ENCODE measurements around the gene ZDHHC14.
"Not testable (repeated sequence)": the region's sequence is repeated elsewhere in the genome, so short reads cannot be mapped to it uniquely, and the experiment has no call there.

Gene ZDHHC14

DNA sequence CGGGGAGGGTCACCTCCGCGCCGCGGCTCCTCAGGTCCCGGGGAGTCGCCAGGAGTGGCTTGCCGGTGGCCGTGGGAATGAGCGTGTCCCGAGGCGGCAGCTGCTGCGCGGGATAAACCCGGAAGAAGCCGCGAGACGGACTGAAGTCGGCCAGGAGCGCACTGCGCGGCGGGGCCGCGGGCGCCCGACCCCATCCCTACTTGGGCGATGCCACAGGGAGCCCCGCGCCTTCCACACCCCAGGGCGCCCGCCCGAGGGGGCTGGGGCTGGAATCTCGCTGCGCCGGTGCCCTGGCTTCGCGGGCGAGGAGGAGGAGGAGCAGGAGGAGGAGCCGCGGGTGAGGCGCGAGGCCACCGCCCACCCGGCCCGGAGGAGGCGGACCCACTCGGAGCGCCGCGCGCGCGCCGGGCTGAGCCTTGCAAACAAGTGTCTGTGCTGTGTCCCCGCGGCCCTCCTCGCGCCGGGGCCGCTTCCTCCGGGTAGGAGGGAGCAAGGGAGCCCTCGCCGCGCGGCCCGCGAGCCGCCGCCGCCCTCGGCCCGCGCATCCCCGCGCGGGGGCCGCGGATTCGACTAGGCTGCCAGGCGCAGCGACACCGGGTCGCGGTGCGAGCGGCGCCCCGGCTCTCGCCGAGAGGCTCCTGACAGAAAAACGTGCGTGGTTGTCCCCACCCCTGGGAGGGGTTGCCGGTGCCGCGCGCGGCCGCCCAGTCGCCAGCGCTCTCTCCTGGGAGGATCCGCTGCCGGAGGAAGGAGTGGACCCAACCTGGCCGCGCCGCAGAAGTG is at the start of gene ZDHHC14:
TSS of gene ZDHHC14 (plus strand) at position 412 of the 783 bp plus-strand sequence.
- DNase-seq (ENCODE audit: low read depth, low spot score): peak; percentile 4

GRCh38 chr6:157332813-157333212 is 48.2 kb upstream of the ZDHHC14 start:
- DNase-seq (ENCODE audit: low read depth, low spot score): no peak

- DNase-seq (ENCODE audit: low read depth, low spot score): no peak
These were observed 47.5 kb upstream of the ZDHHC14 start for GRCh38 chr6:157333537-157333936.

DNA sequence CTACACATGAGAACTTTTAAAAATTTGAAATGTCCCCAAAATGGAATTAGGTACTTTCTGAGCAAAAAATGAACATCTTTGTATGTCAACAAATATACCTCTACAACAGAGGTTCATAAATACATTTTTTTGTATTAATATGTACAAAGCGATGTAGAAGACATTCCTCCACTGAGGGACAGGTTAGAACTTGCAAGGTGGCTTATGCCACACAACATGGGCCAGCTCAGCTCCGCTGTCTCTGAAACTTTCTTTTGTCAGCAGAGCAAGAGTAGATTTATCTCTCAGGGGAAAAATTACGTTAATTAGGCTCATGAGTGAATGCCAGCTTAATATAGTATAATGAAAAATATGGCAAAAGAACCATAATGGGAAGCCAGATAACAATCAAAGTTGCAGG is 47.0 kb upstream of the ZDHHC14 start:
- DNase-seq (ENCODE audit: low read depth, low spot score): no peak

GRCh38 chr6:157335829-157336228 is 45.2 kb upstream of the ZDHHC14 start:
- no peak for DNase-seq (ENCODE audit: low read depth, low spot score)

- DNase-seq (ENCODE audit: low read depth, low spot score): not testable (repeated sequence)
These were observed 43.7 kb upstream of the ZDHHC14 start for GRCh38 chr6:157337276-157337675.

- DNase-seq (ENCODE audit: low read depth, low spot score): no peak
These were observed 43.2 kb upstream of the ZDHHC14 start for GRCh38 chr6:157337751-157338150.

- DNase-seq (ENCODE audit: low read depth, low spot score): no peak
These were observed 41.6 kb upstream of the ZDHHC14 start for GRCh38 chr6:157339432-157339831.

DNA sequence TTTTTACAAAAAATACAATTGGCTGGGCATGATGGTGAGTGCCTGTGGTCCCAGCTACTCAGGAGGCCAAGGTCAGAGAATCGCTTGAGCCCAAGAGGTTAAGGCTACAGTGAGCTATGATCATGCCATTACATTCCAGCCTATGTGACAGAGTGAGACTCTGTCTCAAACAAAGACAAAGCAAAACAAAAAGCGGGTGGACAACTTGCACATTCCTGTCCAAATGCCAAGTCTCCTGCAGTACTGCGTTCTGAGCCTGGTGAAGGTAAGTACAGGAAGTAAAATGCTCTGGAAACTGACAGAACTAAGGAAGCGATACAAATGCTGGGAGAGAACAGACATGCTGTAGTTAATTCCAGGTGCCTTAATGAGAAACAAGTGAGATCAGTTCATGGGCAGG is 37.3 kb upstream of the ZDHHC14 start:
- DNase-seq (ENCODE audit: low read depth, low spot score): no peak

DNA sequence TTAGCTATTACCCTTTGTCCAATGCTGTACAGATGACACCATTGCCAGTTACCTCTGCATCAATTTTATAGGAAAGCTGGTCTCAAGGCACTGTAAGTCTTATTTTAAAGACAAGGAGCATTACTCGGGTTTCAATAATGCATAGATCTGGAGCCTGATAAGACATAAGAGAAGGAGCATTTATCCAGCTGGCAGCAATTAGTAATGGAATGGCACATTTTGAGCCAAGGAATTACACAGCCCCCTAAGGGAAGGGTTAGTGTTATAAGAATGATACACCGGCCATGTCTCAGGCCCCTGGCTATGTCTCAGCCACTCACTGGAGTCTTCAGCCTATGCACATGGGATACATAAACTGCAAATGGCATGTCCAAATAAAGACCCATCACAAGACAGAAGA is 34.6 kb upstream of the ZDHHC14 start:
- no peak for DNase-seq (ENCODE audit: low read depth, low spot score)

DNA sequence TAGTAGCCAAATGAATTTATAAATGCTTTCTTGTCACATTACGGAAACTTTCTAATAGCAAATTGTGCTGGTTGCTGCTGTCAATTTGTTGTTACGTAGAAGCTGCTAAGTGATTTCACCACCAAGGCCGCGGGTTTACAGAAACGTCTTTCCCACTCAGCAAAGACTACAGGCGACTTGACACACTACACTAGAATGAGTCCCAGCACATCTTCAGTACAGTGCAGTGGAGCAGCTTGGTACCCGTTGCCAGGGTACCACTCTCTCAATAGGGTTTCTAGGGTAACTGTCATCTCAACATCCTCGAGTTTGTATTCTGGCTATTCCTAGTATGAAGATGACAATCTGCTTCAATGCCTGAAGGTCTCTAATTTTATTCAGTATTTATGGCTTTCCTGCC is 22.7 kb upstream of the ZDHHC14 start:
- DNase-seq (ENCODE audit: low read depth, low spot score): no peak

GRCh38 chr6:157361886-157362285 is 19.1 kb upstream of the ZDHHC14 start:
- DNase-seq (ENCODE audit: low read depth, low spot score): no peak

DNA sequence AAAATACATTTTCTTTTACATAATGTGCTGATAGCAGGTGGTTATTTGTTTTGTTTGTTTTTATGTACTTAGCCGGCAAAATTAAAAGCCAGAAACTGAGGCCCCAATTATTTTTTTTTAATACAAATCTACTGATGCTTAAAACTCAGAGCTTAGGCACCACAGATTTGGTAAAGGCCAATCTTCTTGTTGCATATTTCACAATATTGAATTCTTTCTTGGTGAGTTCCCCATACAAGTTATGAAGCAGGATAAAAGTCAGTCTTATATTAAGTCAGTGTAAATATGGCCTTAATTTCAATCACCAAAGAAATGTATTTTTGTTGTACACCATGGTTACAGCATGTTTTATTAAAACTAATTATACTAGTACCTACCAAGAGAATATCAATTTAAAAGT is 16.3 kb upstream of the ZDHHC14 start:
- no peak for DNase-seq (ENCODE audit: low read depth, low spot score)

- no peak for DNase-seq (ENCODE audit: low read depth, low spot score)
These were observed 14.3 kb upstream of the ZDHHC14 start for GRCh38 chr6:157366648-157367047.

- DNase-seq (ENCODE audit: low read depth, low spot score): no peak
These were observed 12.5 kb upstream of the ZDHHC14 start for GRCh38 chr6:157368359-157369049.

GRCh38 chr6:157370755-157371154 is 10.2 kb upstream of the ZDHHC14 start:
- DNase-seq (ENCODE audit: low read depth, low spot score): no peak

- no peak for DNase-seq (ENCODE audit: low read depth, low spot score)
These were observed 8.3 kb upstream of the ZDHHC14 start for GRCh38 chr6:157372501-157373280.

DNA sequence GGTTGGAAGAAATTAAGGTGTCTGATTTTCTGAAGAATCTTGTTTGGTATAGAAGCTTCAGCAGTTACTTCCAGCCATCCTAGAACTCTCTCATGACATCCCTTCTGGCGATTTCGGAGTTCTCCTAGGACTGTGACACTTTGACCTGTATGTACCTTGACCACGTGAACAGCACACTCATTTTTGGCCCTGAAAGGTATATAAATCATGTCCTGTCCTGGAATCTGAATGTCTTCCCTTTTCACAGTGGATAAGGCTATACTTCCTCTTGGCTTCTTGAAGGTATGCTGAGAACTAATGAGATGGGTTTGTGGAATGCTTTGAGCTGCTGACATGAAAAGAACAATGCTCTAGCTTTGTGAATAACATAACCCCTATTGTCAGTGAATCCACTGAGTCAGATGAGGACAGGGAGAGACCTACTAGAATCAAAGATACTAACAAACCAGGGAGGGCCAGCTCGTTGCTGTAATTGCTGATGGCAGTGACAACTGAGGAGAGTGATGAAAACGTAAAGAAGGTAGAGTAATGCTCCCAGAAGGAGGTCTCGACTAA is 6.0 kb upstream of the ZDHHC14 start:
- DNase-seq (ENCODE audit: low read depth, low spot score): no peak

GRCh38 chr6:157376241-157376640 is 4.7 kb upstream of the ZDHHC14 start:
- no peak for DNase-seq (ENCODE audit: low read depth, low spot score)

DNA sequence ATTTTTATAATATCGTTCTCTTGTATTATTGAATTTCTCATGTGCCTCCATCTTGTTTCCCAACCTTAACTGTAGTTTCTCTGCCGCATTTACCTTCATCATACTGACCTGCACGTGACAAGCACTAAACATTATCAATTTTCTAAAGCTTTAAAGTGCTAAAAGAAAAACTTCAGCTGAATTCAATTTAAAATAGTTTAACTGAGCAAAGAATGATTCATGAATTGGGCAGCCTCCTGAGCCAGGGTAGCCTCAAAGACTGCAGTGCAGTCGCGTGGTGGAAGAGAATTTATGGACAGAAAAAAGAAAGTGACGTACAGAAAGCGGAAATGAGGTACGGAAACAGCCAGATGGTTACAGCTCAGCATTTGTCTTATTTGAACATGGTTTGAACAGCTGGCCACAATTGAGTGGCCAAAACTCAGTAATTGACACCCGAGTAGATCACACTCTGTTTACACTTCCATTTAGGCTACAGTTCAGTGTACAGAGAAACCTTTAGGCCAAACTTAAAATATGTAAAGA is 4.2 kb upstream of the ZDHHC14 start:
- DNase-seq (ENCODE audit: low read depth, low spot score): no peak

DNA sequence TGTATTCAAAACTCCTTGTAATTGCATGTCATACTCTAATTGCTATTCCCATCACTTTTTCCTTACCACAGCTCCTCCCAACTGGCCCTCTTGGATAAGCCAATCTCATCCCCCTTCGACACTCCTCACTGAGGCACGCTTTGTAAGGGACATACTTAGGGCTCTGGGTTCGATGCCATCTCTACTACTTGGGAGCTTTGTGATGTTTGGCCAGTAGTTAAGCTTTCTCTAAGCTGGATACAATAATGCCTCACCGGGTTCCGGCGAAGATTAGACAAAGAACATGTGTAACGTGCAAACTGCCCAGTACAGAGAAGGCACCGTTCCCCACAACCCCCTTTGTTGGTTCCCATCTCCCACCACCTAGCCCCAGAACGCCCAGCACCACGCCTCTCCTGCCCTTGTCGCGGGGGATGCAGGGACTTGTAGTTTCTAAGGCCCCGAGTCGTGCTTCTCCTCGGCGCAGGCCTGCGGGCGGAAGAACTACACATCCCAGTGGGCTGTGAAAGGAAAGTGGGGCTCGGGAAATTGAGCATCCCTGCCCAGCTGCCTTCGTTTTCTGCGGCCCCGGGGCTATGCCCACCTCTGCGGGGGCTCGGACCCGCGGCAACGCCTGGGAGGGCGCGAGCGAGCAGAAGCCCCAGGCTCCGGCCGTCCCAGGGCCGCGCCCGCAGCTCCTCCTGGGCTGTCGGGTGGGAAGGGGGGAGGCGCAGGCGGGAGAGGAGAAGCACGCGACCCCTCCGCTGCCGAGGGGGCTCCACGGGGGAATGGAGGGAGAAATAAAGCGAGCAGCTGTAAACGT is 1.1 kb upstream of the ZDHHC14 start:
- DNase-seq (ENCODE audit: low read depth, low spot score): peak; percentile 38

Measured in brain pericyte (primary cell).